ENCODE data around the gene HYCC1.

The HYCC1 gene

GRCh38 chr7:23016345-23017253 is 2.7 kb upstream of the HYCC1 start:
- DNase-seq = no peak

GRCh38 chr7:23014681-23015080 is 751 bp upstream of the HYCC1 start:
- DNase-seq = no peak

- DNase-seq = no peak
These were observed 819 bp downstream of the HYCC1 start for GRCh38 chr7:23012908-23013714.

GRCh38 chr7:23012186-23012585 is 1.7 kb downstream of the HYCC1 start:
- DNase-seq = no peak

GRCh38 chr7:23011222-23011924 is 2.6 kb downstream of the HYCC1 start:
- no peak for DNase-seq

GRCh38 chr7:23009303-23009702 is 4.6 kb downstream of the HYCC1 start:
- no peak for DNase-seq

- no peak for DNase-seq
These were observed 9.7 kb downstream of the HYCC1 start for GRCh38 chr7:23004247-23004520.

GRCh38 chr7:23003505-23004246 is 10.3 kb downstream of the HYCC1 start:
- no peak for DNase-seq

- no peak for DNase-seq
These were observed 11.2 kb downstream of the HYCC1 start for GRCh38 chr7:23002698-23003097.

- no peak for DNase-seq
These were observed 12.3 kb downstream of the HYCC1 start for GRCh38 chr7:23001610-23002009.

GRCh38 chr7:23000597-23001360 is 13.2 kb downstream of the HYCC1 start:
- DNase-seq = no peak

GRCh38 chr7:22998519-22998896 is 15.4 kb downstream of the HYCC1 start:
- DNase-seq = no peak

- DNase-seq = no peak
These were observed 15.9 kb downstream of the HYCC1 start for GRCh38 chr7:22997871-22998518.

- DNase-seq = no peak
These were observed 17.5 kb downstream of the HYCC1 start for GRCh38 chr7:22996470-22996869.

GRCh38 chr7:22995011-22995410 is 18.9 kb downstream of the HYCC1 start:
- no peak for DNase-seq

GRCh38 chr7:22992874-22993840 is 20.8 kb downstream of the HYCC1 start:
- DNase-seq = no peak

GRCh38 chr7:22990588-22990949 is 23.4 kb downstream of the HYCC1 start:
- DNase-seq = no peak

GRCh38 chr7:22989643-22990587 is 24.0 kb downstream of the HYCC1 start:
- no peak for DNase-seq

- DNase-seq = no peak
These were observed 28.5 kb downstream of the HYCC1 start for GRCh38 chr7:22985436-22985835.
